ENCODE results near the gene ENGASE.

Gene ENGASE

GRCh38 chr17:79104898-79105600 lies 30.4 kb downstream of the ENGASE start:
- no peak for DNase-seq (ENCODE audit: low read depth, low spot score)
- H3K9ac ChIP-seq (ENCODE audit: insufficient read length), result no peak overlapping the region
- TF ChIP-seq EZH2 (IDR thresholded peaks at IDR 0.05) (no peak), FOXP2 (optimal IDR thresholded peaks at IDR 0.05; ENCODE audit: control extremely low read depth, extremely low read length, insufficient read depth) (no peak), POLR2AphosphoS5 (IDR thresholded peaks at IDR 0.05; ENCODE audit: borderline replicate concordance, low read depth, low read length) (no peak)
- H3K4me3 ChIP-seq, result no peak overlapping the region
- H3K27ac ChIP-seq, result no peak overlapping the region
- no peaks in the 10 kb centered on the region for H3K9me3 ChIP-seq (ENCODE audit: low read depth, low read length)
- no peaks in the 10 kb centered on the region for H3K36me3 ChIP-seq (ENCODE audit: insufficient read depth, low read length)

DNA sequence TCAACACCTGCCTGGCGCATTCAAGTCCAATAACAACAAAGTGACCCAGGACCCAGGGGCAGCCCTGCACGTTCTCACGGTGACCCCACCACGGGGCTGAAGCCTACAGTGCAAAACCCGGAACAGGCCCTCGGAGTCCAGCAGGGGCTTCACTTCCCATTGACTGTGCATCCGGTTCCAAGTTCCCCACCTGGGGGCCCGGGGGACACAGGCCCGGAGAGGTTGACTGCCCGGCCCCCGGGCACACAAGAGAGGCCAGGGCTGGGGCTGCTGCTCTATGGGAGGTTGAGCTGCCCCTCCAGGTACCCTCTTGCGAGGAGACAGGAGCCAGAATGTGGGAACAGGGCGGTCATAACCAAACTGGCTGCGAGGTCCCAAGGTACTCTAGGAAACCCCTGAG lies 31.3 kb downstream of the ENGASE start:
- TF ChIP-seq FOXP2 (optimal IDR thresholded peaks at IDR 0.05; ENCODE audit: control extremely low read depth, extremely low read length, insufficient read depth) (no peak), EZH2 (IDR thresholded peaks at IDR 0.05) (no peak), POLR2AphosphoS5 (IDR thresholded peaks at IDR 0.05; ENCODE audit: borderline replicate concordance, low read depth, low read length) (no peak)
- H3K9ac ChIP-seq (ENCODE audit: insufficient read length), result no peak overlapping the region
- H3K27ac ChIP-seq, result no peak overlapping the region
- no peak for DNase-seq (ENCODE audit: low read depth, low spot score)
- no peaks in the 10 kb centered on the region for H3K36me3 ChIP-seq (ENCODE audit: insufficient read depth, low read length)
- H3K9me3 ChIP-seq (ENCODE audit: low read depth, low read length), result no peaks in the 10 kb centered on the region
- H3K4me3 ChIP-seq, result no peak overlapping the region

- no peak overlapping the region for H3K27ac ChIP-seq
- no peak overlapping the region for H3K4me3 ChIP-seq
- TF ChIP-seq FOXP2 (optimal IDR thresholded peaks at IDR 0.05; ENCODE audit: control extremely low read depth, extremely low read length, insufficient read depth) (no peak), EZH2 (IDR thresholded peaks at IDR 0.05) (no peak), POLR2AphosphoS5 (IDR thresholded peaks at IDR 0.05; ENCODE audit: borderline replicate concordance, low read depth, low read length) (no peak)
- H3K9ac ChIP-seq (ENCODE audit: insufficient read length), result no peak overlapping the region
- no peaks in the 10 kb centered on the region for H3K36me3 ChIP-seq (ENCODE audit: insufficient read depth, low read length)
- no peak for DNase-seq (ENCODE audit: low read depth, low spot score)
- H3K9me3 ChIP-seq (ENCODE audit: low read depth, low read length), result no peaks in the 10 kb centered on the region
These were observed 32.3 kb downstream of the ENGASE start for GRCh38 chr17:79106958-79107357.

- DNase-seq (ENCODE audit: low read depth, low spot score), result no peak
- Histone ChIP-seq H3K9me3 (ENCODE audit: low read depth, low read length) (no peaks in the 10 kb centered on the region), H3K4me3 (no peak overlapping the region), H3K27ac (no peak overlapping the region), H3K9ac (ENCODE audit: insufficient read length) (no peak overlapping the region), H3K36me3 (ENCODE audit: insufficient read depth, low read length) (no peaks in the 10 kb centered on the region)
- TF ChIP-seq POLR2AphosphoS5 (IDR thresholded peaks at IDR 0.05; ENCODE audit: borderline replicate concordance, low read depth, low read length) (no peak), EZH2 (IDR thresholded peaks at IDR 0.05) (no peak), FOXP2 (optimal IDR thresholded peaks at IDR 0.05; ENCODE audit: control extremely low read depth, extremely low read length, insufficient read depth) (no peak)
These were observed 33.0 kb downstream of the ENGASE start for GRCh38 chr17:79107499-79108231.

GRCh38 chr17:79108232-79108850 lies 33.7 kb downstream of the ENGASE start:
- no peak for DNase-seq (ENCODE audit: low read depth, low spot score)
- H3K9me3 ChIP-seq (ENCODE audit: low read depth, low read length), result no peaks in the 10 kb centered on the region
- TF ChIP-seq FOXP2 (optimal IDR thresholded peaks at IDR 0.05; ENCODE audit: control extremely low read depth, extremely low read length, insufficient read depth), result no peak
- no peak overlapping the region for H3K9ac ChIP-seq (ENCODE audit: insufficient read length)
- H3K36me3 ChIP-seq (ENCODE audit: insufficient read depth, low read length), result no peaks in the 10 kb centered on the region
- H3K27ac ChIP-seq, result no peak overlapping the region
- no peak overlapping the region for H3K4me3 ChIP-seq

GRCh38 chr17:79108870-79109269 lies 34.2 kb downstream of the ENGASE start:
- DNase-seq (ENCODE audit: low read depth, low spot score), result no peak
- no peak overlapping the region for H3K4me3 ChIP-seq
- H3K9ac ChIP-seq (ENCODE audit: insufficient read length), result no peak overlapping the region
- no peaks in the 10 kb centered on the region for H3K9me3 ChIP-seq (ENCODE audit: low read depth, low read length)
- H3K36me3 ChIP-seq (ENCODE audit: insufficient read depth, low read length), result no peaks in the 10 kb centered on the region
- no peak for TF ChIP-seq FOXP2 (optimal IDR thresholded peaks at IDR 0.05; ENCODE audit: control extremely low read depth, extremely low read length, insufficient read depth)
- TF ChIP-seq EZH2 (IDR thresholded peaks at IDR 0.05), result no peak
- TF ChIP-seq POLR2AphosphoS5 (IDR thresholded peaks at IDR 0.05; ENCODE audit: borderline replicate concordance, low read depth, low read length), result no peak
- H3K27ac ChIP-seq, result no peak overlapping the region

DNA sequence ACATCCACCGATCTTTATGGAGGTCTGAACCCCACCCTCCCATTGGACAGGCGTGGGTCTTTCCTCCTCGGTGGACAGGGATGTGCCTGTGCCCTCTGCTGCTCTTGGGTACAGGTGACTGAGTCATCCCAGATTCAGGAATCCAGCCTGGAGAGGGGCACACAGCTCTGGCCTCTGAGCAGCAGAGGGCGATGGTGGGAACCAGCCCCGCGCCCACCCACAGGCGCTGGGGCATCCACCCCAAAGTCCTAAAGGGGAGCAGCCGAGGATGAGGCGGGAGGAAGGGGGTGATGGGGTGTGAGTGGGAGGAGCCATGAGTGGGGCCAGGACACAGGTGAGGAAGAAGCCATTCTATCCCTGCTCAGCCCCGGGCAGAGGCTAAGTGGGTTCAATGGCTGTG lies 35.0 kb downstream of the ENGASE start:
- H3K36me3 ChIP-seq (ENCODE audit: insufficient read depth, low read length), result no peaks in the 10 kb centered on the region
- no peak for TF ChIP-seq EZH2 (IDR thresholded peaks at IDR 0.05)
- TF ChIP-seq POLR2AphosphoS5 (IDR thresholded peaks at IDR 0.05; ENCODE audit: borderline replicate concordance, low read depth, low read length), result no peak
- no peak for TF ChIP-seq FOXP2 (optimal IDR thresholded peaks at IDR 0.05; ENCODE audit: control extremely low read depth, extremely low read length, insufficient read depth)
- no peak for DNase-seq (ENCODE audit: low read depth, low spot score)
- H3K4me3 ChIP-seq, result no peak overlapping the region
- H3K9me3 ChIP-seq (ENCODE audit: low read depth, low read length), result no peaks in the 10 kb centered on the region
- H3K9ac ChIP-seq (ENCODE audit: insufficient read length), result no peak overlapping the region
- no peak overlapping the region for H3K27ac ChIP-seq

DNA sequence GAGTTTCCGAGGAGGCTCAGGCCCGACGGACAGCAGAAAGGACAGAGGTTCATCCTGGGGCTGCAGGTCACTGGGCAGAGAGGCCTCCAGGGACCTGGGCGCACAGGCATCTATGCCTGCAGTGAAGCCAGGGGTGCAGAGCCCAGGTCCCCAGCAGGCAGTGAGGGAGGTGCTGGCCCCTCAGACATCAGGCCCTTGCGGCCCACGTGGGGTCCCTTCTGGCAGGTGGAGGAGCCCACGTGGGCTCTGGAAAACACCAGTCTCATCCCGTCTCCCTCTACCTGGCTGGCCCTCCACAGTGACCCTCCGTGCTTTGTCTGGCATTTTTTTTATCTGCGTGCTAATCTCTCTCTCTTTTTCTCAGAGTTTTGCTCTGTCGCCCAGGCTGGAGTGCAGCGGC lies 36.5 kb downstream of the ENGASE start:
- DNase-seq (ENCODE audit: low read depth, low spot score), result no peak
- H3K27ac ChIP-seq, result no peak overlapping the region
- H3K4me3 ChIP-seq, result no peak overlapping the region
- H3K9me3 ChIP-seq (ENCODE audit: low read depth, low read length), result no peaks in the 10 kb centered on the region
- no peak overlapping the region for H3K9ac ChIP-seq (ENCODE audit: insufficient read length)
- no peak for TF ChIP-seq POLR2AphosphoS5 (IDR thresholded peaks at IDR 0.05; ENCODE audit: borderline replicate concordance, low read depth, low read length)
- no peak for TF ChIP-seq EZH2 (IDR thresholded peaks at IDR 0.05)
- TF ChIP-seq FOXP2 (optimal IDR thresholded peaks at IDR 0.05; ENCODE audit: control extremely low read depth, extremely low read length, insufficient read depth), result no peak
- H3K36me3 ChIP-seq (ENCODE audit: insufficient read depth, low read length), result no peaks in the 10 kb centered on the region
